SJCRH30 (cell line): Measurements from ENCODE around the gene NABP1. TPM values are rescaled to one million over a fixed set of nuclear protein-coding genes. Genes with fewer than 3 reads are reported as not detected.

Source experiments
- DNase-seq, 2 experiments: peaks; one replicate each; pipeline ENCODE4 v3.0.0-alpha.2; 2015 to 2020
- H3K27ac ChIP-seq: fragments of 250-450 bp; sonication (Bioruptor Pico); 2 replicates; pipeline ENCODE4 v1.5.1; 2020; ENCODE audit warnings: mild to moderate bottlenecking, moderate library complexity
- H3K27me3 ChIP-seq: fragments of 250-450 bp; sonication (Bioruptor Pico); 2 replicates; pipeline ENCODE4 v1.5.1; 2020; ENCODE audit warnings: mild to moderate bottlenecking, moderate library complexity
- H3K36me3 ChIP-seq: fragments of 250-450 bp; sonication (Bioruptor Pico); 2 replicates; pipeline ENCODE4 v1.5.1; 2020; ENCODE audit warnings: mild to moderate bottlenecking, moderate library complexity
- H3K4me1 ChIP-seq: fragments of 250-450 bp; sonication (Bioruptor Pico); 2 replicates; pipeline ENCODE4 v1.5.1; 2020; ENCODE audit warnings: mild to moderate bottlenecking, moderate library complexity
- H3K4me3 ChIP-seq: fragments of 250-450 bp; sonication (Bioruptor Pico); 2 replicates; pipeline ENCODE4 v1.5.1; 2020; ENCODE audit warnings: mild to moderate bottlenecking, moderate library complexity
- H3K9me3 ChIP-seq: fragments of 250-450 bp; sonication (Bioruptor Pico); replicated peaks from 2 replicates; pipeline ENCODE4 v1.5.1; 2020; ENCODE audit warnings: mild to moderate bottlenecking, moderate library complexity
- total RNA-seq: library from RNA; depleted of rRNA; stranded (reverse); fragments of >200 nt; shearing (Covaris generic); gene quantifications from 2 replicates; pipeline ENCODE4 v1.2.3, GENCODE V29; 2014; rRNA removed

NABP1 gene
- total RNA-seq, 1 experiment from 2014 or later = 69.1 TPM

DNA sequence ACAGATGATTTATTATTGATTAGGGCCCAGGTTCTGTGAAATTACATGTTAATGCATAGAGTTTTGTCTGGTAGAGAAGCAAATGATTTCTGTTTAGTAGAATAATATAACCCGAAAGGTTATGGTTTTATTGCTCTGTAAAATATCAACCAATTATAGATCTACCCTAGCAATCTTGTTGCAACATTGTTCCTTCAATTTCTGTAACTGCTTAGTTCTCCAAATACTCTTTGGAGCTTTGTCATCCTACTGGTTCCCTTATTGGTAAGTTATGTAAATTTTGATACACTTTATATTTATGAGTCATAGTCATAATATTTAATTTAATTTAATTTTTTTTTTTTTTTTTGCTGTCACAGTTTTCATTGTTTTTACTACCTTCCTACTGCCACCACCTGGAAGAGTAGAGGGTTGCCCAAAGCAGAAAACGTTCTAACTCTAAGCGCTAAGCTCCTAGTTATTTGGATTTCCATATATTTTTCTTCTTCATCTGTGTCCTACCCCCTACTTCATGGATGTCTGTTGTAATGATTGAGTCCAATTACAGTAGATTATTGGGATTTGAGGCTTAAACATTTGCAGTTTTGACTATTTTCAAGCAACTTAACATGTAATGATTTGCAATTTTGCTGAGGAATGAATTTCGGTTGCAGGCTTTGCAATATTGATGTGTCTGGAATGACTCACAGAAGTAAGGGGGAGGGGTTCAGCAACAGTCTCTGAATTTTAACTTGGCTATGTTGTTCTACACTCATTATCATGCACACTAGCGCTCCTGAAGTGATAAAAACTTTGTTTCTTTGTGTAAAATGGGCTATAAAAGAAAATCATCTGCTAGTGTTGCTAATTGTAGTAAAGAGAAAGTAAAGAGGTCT, 51.1 kb downstream of the NABP1 start:
- Histone ChIP-seq H3K9me3 (no peaks in the 10 kb centered on the region), H3K27ac (no peak overlapping the region), H3K27me3 (no peaks in the 10 kb centered on the region), H3K4me3 (no peak overlapping the region), H3K36me3 (no peaks in the 10 kb centered on the region), H3K4me1 (peaks cover 14% of the 10 kb centered on the region)
- no peak for DNase-seq

GRCh38 chr2:191730263-191730662, 52.3 kb downstream of the NABP1 start:
- Histone ChIP-seq H3K27me3 (no peaks in the 10 kb centered on the region), H3K9me3 (no peaks in the 10 kb centered on the region), H3K27ac (no peak overlapping the region), H3K4me1 (peaks cover 14% of the 10 kb centered on the region), H3K36me3 (no peaks in the 10 kb centered on the region), H3K4me3 (no peak overlapping the region)
- no peak for DNase-seq

Other genes starting within 250 kb of the NABP1 start
- gene CAVIN2, start 169.0 kb downstream of the NABP1 start, total RNA-seq = 8.6 and 10.2 TPM in 2 replicates